Measurements from ENCODE around the gene ZNF576.

DNA sequence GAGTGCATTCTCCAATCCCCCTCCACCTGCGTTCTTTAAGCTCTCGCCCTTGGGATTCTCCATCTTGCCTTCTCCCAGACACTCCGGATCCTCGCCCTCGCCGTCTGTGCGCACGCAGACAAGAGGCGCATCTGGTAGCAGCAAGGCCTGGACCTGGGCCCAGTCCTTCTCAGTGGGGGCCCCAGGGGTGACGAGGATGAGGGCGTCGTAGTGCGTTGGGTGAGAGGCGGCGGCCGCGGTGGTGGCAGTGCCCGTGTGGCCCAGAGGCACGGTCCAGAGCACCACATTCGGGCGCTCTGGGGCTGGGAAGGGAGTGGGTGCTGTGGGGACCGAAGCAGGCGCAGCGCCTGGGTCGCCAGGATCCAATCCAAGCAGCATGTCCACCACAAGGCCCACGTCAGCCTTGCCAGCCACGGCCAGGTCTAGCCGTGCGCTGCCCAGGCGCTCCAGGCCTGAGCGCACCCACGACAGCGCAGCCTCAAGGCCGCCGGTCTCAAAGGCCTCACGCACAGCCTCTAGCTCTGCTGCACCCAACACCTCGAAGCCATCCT, 3.5 kb upstream of the ZNF576 start:
- TF ChIP-seq, protein P1, sequence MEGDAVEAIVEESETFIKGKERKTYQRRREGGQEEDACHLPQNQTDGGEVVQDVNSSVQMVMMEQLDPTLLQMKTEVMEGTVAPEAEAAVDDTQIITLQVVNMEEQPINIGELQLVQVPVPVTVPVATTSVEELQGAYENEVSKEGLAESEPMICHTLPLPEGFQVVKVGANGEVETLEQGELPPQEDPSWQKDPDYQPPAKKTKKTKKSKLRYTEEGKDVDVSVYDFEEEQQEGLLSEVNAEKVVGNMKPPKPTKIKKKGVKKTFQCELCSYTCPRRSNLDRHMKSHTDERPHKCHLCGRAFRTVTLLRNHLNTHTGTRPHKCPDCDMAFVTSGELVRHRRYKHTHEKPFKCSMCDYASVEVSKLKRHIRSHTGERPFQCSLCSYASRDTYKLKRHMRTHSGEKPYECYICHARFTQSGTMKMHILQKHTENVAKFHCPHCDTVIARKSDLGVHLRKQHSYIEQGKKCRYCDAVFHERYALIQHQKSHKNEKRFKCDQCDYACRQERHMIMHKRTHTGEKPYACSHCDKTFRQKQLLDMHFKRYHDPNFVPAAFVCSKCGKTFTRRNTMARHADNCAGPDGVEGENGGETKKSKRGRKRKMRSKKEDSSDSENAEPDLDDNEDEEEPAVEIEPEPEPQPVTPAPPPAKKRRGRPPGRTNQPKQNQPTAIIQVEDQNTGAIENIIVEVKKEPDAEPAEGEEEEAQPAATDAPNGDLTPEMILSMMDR (CRISPR knock-in tag; IDR thresholded peaks at IDR 0.05): no peak
- no peak for TF ChIP-seq PTBP1 (IDR thresholded peaks at IDR 0.05; ENCODE audit: low read depth, low read length, poor library complexity, severe bottlenecking)
